CD4-positive, alpha-beta T cell treated with Interleukin-1 beta for 1 hour (primary cell): ENCODE data around the gene MCF2L2.

Experiments used
- DNase-seq, 2 donors: peaks; one replicate each; pipeline ENCODE4 v3.0.0-alpha.2; 2020 to 2022

The MCF2L2 gene

DNA sequence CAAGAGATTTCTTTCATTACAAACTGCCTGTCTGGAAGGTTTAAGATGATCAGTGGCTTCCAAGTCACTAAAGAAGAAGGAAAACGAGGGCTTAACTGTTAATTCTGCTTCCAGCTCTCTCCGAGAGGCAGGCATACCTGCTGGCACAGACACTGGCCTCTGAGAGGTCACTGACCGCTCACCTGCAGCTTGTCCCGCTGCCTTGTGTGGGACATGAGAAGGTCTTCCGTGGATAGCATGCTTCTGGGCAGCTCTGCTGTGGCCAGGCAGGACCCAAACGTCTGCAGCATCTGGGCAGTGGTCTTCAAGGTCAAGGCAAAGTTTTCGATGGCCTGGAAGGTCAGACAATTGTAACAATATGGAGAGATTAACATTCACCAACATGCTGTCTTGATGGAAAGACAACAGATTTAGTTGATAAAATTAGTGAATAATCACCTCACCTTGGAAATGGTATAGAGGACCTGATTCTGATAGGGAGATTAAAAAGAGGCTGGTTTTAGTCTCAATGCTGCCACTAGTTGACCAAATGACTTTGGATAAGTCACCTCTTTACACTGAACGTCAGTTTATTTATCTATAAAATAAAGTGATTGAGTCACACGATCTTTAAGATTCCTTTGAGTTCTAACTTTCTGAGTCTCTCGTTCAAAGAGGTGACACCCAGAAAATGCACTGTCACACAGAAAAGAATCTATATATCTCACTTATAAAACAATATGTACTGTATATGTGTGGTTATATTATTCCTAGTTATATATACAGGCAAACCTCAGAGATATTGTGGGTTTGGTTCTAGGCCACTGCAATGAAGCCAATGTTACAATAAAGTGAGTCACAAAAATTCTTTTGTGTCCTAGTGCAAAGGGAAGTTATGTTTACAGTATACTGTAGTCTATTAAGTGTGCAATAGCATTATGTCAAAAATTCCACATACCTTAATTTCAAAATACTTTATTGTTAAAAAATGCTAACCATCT lies 110.2 kb downstream of the MCF2L2 start:
- no peak for DNase-seq

DNA sequence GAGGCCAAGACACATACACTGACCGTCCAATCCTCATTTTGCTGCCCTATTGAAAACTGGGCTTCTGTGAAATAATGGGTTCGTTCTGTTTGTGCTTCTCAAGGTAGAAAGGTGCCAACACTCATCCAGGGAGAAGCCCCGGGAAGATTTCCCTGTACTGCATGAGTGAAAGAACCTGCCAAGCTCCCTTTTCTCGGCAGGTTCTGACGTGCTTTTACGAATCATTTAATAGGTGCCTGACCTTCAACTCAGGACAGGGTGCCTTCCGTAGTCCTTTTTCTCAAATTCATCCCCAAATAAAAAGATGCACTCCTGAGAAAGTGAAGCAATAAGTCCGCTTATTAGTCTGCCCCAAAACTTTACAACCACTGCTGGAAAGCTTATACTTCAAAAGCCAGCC lies 111.1 kb downstream of the MCF2L2 start:
- DNase-seq = no peak

DNA sequence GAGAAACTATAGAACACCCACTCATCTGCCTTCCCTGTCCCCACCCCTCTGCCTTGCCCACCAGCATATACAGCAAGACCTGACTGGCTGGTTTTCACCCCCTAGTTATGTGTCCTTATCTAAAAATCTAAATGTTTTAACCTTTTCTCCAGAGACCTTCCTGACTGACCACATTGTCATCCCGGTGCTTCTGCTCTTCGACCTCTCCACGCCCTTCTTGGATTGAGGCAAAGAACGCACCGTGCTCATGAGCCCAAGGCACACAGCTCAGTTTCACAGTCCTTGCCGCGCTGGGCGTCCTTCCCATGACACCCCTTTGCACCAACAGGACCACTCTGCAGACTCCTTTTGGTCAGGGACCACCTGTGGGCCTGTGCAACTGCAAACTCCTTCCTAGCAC lies 112.7 kb downstream of the MCF2L2 start:
- no peak for DNase-seq

DNA sequence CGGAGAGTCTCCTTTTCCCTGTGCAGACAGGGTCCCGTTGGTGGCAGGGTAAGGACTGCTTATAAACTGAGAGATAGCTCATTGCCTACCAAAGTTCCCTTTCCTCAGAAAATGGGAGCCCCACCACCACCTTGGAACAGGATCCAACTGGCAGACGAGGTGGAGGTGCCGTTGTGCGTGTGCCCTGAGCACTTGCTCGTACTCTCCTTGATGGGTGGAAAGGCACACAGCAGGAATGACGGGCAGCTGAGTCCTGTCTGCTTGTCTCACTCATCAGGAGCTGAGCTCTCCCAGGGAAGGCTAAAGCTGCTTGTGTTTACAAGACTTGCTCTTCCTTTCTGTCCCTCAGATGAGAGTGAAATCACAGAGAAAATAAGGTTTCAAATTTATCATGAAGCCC lies 114.7 kb downstream of the MCF2L2 start:
- no peak for DNase-seq

DNA sequence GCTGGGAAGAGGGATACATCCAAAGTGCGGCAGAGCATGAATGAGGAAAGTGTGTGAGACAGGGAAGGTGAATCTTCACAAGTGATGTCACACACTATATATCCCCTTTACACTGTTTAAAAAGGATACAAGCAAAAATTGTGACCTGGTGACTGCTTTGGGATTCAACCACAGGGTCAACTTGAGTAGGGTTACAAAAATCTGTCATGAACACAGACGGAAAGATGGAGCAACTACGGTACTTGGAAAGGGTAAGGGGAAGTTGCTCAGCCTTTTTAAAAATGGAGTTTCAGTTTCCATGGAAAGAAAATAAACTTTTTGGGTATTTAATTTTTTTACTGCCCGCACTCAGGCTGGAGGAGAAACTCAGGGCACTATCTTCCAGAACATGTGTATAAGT lies 115.1 kb downstream of the MCF2L2 start:
- DNase-seq = no peak

DNA sequence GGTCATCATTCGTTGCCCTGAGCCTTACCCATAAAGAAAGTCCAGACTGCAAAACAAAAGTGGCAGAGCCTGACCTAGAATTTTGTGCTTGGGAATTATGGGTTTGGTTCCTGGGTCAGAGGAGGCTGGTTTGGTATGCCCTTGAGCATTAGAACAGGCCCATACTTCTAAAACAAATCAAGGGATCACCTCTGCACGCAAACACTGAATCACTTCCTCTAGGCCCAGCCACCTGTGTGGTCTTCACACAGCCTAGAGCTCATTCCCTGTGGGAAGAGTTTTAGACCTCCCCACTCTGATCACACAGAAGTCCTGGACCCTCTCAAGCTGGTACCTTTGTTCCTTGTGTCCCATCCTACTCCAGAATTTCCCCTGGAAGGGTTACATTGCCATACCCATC lies 116.0 kb downstream of the MCF2L2 start:
- DNase-seq = no peak

DNA sequence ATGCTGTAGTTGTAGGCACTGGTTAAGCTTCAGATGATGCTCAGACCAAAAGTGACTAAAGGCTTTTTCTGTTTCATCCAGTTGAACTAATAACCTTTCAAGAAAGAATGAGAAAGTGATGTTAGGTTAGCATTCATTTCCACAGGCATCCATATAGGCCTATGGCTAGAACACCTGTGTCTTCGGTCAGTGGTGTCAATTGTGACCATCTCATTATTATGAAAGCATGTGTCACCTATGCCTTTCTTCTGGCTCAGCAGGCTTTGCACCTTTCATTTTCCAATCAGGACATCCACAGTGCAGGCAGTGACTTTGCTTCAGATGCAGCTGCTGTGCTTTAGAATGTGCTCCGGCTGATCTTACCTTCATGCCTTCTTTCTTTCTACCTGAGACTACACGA lies 117.5 kb downstream of the MCF2L2 start:
- no peak for DNase-seq

DNA sequence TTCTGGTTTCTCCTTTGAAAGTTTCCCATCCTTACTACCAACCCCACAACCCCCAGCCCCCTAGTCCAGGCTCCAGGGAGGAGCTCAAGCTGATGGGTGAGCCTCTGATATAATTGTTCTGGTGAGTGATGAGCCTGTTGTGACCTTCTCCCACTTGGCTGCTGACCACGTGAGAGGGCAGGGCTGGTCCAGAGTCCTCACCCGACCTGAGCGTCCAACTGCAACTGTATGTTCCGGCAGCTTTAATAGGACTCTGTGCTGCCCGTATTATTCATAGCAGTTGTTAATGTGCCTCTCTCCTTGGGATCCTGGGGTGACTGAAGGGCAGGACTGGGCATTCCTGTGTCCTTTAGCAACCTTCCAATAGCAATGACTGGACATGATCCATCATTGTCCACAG lies 119.1 kb downstream of the MCF2L2 start:
- no peak for DNase-seq

DNA sequence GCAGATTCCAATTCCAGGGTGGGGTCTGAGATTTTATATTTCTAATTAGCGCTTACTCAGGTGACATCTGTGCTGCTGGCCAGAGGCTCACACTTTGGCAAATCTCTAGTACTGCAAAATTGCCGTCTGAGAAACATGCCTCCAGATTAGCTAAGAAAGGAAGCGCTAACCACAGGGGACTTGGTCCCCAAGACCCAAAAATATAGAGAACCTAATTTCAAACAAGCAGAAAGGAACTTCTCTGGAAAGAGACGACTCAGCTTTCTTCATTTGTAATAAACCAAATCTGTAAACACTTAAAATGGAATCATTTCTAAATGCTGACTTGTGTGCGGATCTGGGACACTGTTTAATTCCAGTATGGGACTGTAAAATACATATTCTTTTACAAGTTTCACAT lies 119.7 kb downstream of the MCF2L2 start:
- DNase-seq = no peak

DNA sequence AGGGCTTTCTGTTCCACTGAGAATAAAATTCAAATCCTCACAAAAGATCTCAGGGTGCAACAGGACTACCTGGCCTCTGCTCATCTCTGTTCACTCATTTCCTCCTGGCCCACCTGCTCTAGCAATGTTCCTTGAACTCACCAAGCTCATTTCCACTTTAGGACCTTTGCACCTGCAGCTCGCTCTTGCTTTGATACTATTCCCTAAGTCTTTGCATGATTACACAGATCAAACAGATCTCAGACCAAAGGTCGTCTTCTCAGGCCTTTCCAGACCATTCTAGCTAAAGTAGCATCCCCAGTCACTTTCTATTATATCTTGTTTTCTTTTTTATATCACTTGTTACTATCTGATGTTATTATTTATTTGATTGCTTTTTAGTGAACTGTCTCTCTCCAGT lies 120.7 kb downstream of the MCF2L2 start:
- DNase-seq = no peak

DNA sequence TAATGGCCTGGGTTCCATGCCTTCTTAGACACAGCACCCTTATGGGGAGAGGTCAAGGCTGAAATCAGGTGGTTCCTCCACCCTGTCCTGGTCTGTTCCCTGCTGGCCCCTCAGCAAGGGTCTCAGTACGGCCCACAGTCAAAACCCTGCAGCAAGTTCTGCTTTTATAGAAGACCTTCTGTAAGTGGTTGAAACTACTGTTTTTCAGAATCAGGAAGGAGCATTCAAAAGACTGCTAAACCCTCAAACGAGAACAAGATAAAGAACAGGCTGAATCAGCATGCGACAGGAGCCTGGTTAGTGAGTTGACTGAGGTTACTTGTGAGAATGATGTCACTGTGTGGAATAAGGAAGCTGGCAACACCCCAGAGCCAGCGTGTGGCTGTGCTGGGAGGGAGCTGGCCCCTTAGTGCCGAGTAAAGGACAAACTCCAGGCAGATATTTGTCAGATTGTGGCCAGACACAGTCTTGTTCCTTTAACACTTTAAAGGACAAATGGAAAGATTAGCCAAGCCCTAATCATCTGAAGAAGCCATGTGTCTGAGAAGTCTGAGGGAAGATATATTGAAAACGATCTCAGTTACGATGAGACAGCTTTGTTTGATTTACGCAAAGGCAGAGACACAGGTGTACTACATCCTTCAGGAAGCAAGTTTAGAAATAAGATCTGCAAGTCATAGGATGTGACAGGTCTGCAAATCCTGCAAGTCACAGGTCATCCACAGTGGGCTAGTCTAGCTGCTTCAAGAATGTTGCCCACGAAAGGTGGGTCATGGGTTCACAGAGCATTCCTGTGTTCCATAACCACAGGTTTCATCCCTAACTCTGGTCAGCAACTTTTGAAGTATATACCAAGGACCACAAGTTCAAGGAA lies 121.4 kb downstream of the MCF2L2 start:
- peak; percentile 30 to 80 for DNase-seq

DNA sequence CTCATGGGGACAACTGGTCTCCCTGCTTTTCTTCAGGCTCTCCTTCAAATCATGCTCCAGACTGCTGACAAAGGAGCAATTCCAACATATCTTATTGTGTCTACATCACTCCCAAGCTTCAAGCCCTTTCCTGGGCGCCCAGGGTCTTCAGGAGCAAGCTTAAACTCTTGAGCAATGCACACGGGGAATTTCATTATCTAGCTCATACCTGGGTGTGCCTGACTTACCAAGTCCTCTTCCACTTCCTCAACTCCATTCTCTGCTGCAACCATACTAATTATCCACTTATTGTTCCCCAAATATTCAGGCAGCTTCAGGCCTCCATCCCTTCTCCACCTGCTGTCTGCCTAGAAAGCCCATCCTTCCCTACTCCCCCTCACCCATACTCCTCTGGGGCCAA lies 124.7 kb downstream of the MCF2L2 start:
- no peak for DNase-seq

DNA sequence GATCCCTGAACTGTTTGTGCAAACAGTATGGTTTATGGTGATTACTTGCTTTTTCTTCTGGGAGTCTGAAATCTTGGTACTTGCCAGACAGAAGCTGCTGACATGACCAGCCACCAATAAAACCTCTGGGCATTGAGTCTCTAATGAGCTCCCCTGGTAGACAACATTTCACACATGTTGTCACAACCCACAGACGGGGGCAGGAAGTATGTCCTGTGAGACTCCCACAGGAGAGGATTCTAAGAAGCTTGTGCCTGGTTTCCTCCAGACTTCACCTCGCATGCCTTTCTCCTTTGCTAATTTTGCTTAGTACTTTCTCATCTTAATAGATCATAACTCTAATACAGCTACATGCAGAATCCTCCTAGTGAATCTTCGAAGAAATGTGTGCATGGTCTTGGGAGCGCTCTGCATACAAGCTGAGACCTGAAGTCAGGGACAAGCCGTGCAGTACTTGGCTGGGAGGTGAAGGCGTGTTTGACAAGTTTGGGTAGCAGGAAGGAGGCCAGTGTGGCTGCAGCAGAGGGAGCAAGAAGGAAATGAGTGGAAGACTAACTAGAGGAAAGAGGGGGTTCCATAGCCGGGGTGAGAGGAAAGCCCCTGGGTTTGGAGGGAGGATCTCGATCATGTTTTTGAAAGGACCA lies 126.4 kb downstream of the MCF2L2 start:
- DNase-seq = no peak

DNA sequence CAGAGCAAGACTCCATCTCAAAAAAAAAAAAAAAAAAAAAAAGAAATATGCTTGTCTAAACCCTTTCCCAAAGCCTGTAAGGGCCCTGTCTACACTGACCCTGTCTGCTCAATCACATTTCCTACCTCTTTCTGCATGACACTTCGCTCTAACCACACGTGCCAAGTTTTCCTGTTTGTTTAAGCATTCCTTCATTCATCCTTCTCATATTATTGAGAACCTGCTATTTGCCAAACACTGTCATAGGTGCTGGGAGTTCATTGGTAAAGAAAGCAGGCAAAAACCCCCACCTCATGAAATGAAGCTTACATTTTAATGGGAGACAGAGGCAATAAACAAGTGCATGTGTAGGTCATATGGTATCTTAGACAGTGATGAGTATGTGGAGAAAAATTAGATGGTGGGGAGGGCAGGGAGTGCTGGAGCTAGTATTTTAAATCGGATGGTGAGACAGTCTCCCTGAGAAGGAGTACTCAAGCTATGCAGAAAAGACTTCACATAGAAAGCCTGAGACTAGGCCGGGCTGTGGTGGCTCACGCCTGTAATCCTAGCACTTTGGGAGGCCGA lies 127.3 kb downstream of the MCF2L2 start:
- DNase-seq = no peak

DNA sequence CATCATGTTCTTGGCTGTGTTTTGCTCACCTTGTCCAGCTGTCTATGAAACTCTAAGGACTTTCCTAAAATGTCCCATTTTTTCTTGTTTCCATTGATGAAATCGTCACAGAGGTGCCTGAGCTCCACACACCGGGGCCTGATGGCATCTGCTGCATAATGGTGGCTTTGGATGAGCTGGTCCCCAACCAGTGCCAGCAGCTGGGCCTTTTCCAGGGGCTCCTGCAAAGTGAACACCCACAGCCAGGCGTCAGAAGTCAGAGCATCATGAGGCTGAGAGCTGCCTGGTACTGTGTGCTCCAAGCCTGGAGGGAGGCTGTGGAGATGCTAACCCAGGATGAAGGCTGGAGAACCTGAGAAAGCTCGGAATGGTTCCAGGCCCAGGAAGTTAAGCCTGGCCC lies 128.4 kb downstream of the MCF2L2 start:
- no peak for DNase-seq

DNA sequence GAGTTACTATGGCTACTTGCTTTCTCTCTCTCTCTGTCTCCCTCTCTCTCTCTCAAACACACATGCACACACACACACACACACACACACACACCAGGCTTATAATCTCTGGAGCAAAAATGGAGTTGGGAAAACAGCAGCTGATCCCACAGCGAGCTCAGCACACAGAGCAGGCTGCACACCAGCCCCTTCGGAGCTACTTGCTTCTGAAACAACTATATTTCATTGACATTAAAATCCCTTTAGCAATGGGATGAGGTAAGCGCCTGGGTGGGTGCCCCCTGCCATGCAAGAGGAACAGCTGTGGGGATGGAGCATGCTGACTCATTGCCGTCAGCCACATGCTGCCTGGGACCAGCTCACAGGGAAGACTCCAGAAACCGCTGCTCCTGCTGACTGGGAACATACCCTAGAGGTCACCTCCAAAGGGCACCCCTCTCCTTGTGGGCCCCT lies 129.7 kb downstream of the MCF2L2 start:
- DNase-seq = peak in 1 of 2 donors; percentile 63

DNA sequence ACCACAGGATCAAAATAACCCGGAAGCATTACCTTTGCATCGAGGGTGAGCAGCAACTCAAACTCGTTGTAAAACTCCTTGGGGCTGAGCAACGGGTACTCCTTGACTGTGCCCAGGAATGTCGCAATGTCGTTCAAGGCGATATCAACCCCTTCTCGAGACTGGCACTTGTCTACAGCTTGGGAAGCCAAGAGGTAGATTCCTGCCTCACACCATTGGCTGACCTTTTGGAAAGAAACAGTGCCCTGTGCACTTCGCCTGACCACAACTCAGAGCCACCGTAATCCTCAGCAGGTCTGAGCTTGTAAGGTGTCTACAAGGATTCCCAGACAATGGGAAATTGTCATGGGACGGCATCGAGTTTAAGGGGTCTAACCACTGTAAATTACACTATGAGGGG lies 131.5 kb downstream of the MCF2L2 start:
- DNase-seq = no peak

DNA sequence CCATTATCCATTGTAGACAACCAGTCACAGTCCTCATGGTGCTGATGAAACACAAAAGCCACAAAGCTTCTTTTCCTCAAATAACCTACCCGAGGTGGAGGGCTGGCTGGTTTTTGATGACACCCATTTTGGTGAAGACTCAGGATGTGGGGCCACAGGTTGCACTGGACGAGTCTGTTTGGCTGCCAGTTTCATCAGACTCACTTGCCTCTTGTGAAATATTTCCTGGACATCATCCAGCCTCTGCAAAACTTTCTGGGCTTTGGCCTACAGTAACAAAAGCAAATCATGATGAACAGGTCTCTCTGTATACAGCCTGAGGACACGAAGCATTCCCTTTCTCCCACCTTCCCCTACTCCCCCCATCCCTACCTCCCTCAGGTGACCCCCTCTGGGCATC lies 133.2 kb downstream of the MCF2L2 start:
- DNase-seq = peak in 1 of 2 donors; percentile 46

DNA sequence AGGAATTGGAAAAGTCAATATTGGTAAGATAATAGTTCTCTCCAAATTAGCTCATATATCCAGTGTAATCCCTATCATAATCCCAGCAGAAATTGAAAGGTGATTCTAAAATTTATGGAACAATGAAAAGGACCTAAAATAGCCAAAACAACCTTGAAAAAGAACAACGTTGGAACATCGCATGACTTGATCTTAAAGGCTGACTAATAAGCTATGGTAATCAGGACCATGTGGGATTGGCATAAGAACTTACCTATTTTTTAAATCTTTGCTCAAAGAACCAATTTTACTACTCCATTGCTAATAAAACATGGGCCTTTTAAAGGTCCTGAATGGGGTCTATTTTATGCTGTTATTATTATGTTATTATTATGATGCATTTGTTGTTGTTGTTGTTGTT lies 134.5 kb downstream of the MCF2L2 start:
- no peak for DNase-seq

DNA sequence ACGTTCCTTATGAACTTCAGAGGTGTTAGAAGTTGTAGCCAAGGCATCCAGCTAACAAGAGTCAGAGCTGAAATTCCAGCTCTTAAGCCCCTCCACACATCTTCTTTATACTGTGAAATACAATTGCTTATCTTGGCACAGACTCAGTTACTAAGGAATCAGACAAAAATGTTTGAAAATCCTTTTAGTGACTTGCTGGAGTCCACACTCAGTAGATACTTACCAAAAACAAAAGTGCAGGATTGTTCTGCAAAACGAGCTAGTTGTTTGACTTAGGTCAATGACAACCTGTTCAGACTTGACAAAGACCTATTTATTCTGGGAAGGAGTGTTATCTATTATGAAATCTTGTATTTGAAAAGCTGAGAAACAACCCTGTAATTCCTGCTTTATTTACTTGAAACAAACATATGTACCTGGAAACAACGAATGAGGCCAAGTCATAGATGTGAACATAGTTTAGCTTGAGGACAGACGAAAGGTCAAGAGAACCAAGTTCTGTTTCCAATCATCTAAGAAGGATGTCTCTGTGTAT lies 136.9 kb downstream of the MCF2L2 start:
- DNase-seq = no peak

DNA sequence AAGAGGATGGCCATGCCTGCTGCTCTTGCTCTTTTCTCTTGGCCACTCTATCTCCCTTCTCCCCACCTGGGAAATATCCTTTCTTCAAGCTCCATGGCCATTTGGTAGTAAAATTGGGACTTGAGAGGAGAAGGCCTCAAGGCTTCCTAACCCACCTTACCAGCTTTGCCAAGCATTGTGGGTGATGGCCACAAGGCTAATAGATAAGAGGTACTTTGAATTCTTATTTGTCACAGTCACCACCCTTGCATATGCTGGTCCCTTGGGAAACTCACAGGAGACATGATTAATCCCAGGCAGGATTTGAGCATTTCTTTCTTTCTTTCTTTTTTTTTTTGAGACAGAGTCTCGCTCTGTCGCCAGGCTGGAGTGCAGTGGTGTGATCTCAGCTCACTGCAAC lies 138.2 kb downstream of the MCF2L2 start:
- no peak for DNase-seq

DNA sequence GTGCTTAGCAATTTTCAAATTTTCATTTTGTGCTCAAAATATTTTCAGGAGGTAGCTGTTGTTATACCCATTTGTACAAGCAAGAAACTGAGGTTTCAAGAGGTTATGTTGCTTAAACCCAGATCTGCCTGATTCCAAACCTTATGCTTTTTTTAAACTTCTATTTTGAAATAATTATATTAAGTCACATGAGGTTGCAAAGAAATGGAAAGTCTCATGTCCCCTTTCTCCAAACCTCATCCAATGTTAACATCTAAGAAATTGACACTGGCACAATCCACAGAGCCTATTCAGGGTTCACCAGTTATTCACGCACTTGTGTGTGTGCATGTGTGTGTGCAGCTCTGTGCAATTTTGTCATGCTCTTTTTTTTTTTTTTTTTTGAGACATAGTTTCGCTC lies 140.3 kb downstream of the MCF2L2 start:
- DNase-seq = no peak
